COLO668 (cell line): ENCODE results near the gene ERBB4.
"Not testable (repeated sequence)": the region's sequence is repeated elsewhere in the genome, so short reads cannot be mapped to it uniquely, and the experiment has no call there.

Experiments used
- DNase-seq: peaks from one replicate; lab custom pipeline; 2025; ENCODE audit not compliant: unreplicated experiment; lab: John Stamatoyannopoulos, UW

The ERBB4 gene

DNA sequence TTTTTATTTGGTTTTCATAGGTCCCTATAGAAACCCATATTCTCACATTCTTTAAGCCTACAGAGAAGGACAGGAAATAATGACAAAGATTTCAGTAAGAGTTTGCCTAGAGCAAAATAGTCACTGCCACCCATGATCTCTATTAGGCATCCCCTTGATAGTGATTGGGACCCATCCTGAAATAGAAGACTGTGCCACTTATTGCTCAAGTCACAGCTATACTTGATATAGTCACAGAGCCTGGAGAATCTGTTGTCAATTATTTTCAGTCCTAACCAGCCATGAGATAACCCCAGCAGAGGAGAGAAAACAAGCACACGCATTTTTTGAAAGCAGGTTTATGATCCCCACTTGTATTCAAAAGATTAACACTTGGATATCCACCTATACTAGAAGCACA lies 8.2 kb downstream of the ERBB4 start:
- DNase-seq: no peak

DNA sequence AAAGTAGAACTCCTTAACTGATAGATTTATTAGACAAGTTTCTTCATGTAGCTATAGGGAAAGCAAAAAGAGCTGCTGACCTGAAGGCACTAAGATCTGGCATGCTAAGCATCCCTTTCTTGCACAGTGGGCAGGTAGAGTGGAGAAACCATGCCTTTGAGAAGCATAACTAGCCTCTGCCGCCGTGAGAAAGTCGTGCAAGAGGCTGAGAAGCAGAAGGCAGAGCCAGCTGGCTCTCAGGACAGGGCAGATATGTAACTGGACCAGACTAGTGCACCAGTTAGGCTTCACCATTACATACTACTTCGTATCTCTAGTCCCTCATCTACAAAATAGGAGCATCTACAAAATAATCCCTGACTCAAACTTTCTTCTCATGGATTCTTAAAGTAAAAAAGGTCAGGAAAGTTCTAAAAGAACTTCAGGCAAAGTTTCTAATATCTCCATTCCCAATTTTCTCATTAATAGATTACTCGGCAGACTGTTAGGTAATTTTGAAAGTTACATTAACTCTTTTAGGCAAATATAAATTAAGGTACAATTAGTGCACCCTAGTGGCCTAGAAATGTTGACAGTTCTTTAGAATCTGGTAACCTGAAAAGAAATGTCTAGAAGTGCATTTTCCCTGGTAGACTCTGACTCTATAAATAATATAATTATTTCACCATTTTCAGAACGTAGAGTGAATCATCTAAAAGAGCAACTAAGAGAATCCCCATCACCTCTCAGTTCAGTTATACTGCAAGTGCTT lies 10.3 kb downstream of the ERBB4 start:
- DNase-seq: no peak

DNA sequence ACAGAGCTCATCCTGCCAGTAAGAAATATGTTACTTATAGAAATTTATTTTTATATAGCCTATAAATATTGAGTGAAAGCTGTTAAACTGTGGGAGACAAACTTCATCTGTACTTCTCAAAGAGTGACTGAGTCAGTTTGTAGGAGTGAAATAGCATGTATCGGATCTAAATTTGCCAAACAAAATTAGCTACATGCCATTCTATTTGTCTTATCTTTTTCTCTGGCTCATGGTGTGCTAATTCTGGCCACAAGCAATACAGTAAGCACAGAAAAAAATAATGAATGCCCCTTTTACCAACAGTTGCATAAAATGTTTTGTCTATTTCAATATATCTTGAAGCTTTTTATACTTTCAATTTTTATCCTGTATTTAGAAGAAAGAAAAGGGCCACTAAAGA lies 12.5 kb downstream of the ERBB4 start:
- no peak for DNase-seq

DNA sequence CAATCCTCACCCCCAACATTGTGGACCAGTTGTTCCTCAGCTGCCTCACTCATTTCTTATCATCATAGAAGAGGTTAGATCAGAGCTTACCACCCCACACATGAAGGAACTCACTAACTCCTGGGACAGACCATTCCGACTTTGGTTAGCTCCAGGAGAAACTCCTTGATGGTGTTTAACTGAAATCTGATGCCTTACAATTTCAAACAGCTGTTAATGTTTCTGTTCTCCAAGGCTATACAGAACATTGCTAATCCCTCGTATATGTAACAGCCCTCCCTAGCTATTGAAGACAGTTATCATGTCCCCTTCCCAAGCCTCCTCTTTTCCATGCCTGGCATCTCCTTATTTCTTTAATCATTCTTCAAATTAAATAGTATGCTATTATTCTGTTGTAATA lies 14.8 kb downstream of the ERBB4 start:
- no peak for DNase-seq

DNA sequence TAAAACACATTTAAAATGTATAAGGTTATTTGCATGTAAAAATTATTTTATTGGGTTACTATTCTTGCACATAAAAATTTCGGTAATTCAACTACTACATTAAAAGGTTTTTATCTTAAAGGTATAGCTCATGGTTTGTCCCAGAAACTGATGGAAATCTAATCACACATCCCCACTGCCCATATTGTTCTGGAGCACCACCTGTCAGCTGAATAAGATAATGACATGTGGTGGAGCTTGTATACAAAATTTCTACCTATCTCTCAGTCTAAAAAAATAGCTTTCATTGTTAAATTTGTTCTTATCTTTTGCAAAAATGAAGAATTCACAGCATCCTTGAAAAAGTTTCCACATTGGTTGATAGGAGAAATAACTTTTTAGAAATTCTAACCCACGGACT lies 18.3 kb downstream of the ERBB4 start:
- DNase-seq: no peak

DNA sequence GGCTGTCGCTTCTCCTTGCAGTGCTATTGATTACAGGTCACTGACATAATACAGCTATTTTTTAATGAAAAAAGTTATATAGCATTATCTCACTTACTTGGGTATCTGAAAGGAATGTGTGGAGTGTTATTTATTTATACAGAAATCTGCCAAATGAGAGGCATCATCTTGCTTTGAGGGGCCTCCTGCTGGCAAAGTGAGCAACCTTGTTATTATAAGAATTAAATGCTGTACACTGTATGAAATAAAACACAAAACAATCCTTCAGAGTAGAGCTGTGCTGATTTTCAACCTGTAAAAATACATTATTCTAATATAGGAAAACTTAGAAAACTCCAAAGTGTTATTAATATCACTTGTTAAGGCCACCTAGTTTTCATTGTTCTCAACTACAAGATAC lies 20.9 kb downstream of the ERBB4 start:
- no peak for DNase-seq

DNA sequence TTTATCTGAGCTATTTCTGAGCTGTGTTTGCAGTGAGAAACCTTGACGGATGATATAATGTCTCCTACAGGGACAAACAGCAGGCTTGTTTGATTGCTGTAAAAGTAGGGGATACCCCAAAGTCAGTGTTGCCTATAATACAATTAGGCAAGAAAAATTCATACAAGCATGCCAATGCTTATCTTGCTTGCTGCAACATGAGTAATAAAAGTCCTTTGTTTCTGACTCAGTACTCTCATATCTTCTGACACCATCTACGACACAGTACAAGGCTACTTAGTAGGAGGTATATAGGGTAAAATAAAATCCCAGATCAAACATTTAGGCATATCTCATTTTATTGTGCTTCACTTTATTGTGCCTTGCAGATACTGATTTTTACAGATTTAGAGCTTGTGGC lies 33.0 kb downstream of the ERBB4 start:
- no peak for DNase-seq

DNA sequence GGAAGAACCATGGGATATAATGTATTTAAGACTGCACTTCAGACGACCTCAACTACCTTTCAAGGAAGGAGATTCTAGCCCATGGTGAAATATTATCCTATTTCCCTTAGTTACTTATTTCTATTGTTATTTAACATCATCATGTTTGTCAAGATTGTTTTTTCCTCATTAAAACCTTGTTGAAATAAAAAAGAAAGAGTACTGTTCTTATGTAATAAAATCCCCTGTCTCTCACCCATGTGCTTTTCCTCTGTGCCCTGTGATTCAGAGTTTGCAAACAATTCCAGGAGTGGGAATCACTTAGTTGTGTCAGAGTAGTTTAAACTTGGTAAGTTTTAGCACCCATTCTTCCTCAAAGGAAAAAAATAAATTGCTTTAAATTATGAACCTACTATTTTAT lies 43.6 kb downstream of the ERBB4 start:
- no peak for DNase-seq

DNA sequence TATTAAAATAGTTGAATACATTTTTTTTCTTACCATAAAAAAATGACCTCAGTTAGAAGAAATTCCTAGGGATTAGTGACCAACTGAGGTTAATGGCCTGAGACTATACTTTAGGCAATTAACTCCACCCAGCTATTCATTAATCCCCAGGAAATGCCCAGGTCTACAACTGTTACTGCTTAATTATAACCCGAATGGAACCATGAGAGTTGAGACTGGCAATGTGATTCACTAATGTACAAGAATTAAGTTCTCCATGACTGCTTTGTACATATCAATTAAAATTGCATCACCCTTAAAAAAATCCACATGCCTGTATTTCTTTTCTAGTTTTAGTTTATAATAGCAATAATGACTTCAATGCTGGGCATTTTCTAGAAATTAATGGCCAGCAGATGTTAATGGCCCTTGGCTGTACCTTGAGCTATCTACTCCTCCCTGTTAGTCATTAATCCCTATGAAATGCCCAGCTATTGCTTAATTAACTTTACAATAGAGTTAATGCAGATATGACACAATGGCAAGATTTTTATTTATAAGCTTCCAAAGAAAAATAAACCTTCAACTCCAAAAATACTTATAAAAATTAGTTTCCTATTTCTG lies 44.1 kb downstream of the ERBB4 start:
- DNase-seq: no peak

DNA sequence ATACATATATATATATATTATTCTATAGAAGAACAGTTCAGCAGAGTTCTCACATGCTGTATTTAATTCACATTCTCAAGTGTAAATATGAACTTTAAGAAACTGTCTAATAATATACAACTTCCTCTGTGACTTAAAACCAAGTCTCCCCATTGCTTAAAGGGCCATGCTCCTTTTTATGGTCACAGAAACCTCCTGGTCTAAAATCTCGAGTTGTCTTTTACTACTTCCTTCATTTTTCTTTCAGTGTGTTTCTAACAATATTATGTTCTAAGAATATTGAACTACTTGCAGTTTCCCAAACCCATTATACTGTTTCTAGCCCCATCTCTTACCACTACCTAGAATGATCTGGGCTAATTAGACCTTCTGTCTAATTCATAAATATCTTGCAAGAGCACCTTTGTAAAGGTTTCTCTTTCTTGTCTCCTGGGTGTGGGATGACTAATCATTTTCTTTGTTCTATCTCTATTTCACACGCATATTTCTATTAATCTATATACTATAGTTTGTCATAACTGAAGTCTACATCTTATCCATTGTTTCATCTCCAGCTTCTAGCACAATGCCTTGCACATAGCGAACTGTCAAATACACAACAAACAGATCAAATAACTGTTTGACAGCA lies 48.8 kb downstream of the ERBB4 start:
- no peak for DNase-seq

DNA sequence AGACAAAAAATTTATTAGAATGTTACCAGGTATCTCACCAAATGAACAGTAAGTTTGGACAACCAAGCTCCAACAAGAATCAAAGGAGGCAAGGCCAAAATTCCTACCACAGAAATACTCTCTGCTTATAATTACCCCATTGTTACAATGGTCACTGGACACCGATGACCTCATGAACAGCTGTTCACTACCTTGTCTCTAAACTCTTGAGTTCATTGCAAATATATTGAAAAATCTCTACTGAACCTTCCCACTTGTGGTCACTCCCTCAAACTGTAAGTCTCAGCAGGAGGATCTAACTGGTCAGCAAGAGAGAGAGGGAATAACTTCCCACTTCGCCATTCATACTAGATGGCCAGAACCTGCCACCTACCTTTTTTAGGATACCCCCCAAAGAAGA lies 50.0 kb downstream of the ERBB4 start:
- DNase-seq: no peak

DNA sequence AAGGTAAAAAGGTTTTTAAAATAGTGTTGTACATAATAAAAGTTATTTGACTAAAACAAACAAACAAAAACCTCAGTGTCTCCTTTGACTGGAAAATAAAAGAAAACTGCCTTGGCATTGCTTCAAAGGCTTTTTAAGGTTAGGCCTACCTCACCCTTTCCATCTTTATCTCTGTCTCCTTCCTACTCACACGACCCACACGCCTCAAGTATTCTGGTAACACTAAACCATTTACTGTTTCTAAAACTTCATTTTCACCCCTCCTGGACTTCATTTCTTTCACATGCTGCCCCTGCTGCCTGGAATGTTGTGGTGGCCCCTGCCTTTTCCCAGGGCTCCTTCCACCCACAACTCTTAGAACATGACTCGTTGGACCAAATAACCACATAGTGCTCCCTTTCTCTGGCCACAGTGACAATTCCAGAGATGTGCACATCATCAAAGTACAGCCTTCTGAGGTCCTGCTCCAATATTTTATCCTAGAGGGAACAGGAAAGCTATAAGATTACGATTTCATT lies 54.0 kb downstream of the ERBB4 start:
- no peak for DNase-seq

DNA sequence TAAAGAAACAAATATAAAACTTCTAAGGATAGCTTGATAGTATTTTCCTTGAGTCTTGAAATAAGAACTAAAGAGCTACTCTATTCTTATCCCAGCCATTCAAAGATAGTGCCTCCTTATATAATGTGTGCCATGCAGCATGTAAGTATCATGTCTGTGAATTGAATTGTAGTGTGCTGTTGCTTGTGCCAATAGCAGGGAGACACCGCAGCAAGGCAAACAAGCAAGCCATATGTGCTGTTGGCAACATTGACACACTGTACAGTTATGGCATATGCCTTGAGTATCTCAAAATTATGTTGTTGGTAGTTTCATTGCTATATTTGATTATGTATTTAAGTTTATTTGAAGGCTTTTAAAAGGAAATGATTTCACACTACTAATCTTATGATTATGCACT lies 58.2 kb downstream of the ERBB4 start:
- no peak for DNase-seq

DNA sequence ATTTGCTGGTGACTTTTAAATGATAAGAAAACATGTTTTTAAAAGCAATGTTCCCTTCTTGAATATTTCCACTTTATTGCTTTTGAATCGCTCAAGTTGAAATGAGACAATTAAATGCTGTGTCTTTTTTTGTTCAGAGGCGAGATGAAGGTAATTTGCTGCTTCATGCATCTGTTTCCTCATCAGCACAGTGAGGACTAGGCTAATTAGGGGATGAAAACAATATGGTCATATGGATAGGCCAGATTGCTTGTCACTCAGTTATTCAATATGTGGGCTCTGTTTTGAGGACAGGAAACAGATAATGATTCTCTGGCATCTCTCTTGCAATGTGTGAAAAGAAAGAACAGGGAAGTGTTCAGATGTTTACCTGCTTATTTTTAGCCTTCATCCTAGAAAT lies 61.0 kb downstream of the ERBB4 start:
- DNase-seq: no peak

DNA sequence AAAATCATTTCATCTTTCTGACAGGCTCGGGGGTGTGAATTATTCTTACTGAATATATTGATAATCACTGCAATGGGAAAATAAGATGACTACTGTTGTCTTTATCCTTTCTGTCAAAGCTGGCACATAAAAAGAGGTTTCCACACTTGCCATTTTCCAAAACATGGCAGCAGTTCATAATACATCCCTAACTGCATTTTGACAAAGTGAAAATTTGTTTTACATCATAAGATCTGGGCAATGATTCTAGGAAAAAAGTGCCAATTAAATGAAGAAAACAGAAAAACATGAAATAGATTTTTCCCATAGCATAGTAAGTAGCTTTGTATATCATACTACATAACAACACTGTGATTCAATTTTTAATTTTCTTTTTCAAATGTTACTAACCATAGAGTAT lies 65.4 kb downstream of the ERBB4 start:
- no peak for DNase-seq

DNA sequence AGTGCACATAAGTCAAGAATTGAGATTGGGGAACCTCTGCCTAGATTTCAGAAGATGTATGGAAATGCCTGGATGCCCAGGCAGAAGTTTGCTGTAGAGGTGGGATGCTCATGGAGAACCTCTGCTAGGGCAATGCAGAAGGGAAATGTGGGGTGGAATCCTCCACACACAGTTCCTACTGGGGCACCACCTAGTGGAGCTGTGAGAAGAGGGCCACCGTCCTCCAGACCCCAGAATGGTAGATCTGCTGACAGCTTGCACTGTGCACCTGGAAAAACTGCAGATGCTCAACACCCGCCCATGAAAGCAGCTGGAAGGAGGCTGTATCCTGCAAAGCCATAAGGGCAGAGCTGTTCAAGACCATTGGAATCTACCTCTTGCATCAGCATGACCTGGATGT lies 71.1 kb downstream of the ERBB4 start:
- not testable (repeated sequence) for DNase-seq

DNA sequence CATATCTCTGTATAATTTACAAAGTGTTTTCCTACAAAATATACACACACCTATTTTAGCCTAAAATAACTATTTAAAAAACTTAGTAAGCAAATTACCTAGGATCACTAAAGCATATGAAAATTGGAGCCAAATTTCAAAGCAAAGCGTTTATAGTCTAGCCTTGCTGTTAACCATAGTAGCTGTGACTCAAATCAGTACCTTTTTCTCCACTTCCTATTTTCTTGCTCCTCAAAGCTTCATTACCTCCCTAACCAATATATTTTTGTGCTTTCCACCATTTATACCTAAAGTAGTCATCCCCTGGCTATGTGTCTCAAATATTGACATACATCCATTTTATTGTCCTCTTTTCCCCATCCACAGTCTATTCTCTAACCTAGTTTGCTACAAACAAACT lies 73.1 kb downstream of the ERBB4 start:
- no peak for DNase-seq

DNA sequence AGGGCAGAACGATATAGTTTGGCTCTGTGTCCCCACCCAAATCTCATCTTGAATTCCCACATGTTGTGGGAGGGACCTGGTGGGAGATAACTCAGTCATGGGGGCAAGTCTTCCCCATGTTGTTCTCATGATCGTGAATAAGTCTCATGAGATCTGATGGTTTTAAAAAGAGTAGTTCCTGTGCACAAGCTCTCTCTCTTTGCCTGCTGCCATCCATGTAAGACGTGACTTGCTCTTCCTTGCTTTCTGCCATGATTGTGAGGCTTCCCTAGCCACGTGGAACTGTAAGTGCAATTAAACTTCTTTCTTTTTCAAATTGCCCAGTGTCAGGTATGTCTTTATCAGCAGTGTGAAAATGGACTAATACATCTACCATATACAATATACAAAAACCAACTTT lies 76.9 kb downstream of the ERBB4 start:
- DNase-seq: not testable (repeated sequence)

DNA sequence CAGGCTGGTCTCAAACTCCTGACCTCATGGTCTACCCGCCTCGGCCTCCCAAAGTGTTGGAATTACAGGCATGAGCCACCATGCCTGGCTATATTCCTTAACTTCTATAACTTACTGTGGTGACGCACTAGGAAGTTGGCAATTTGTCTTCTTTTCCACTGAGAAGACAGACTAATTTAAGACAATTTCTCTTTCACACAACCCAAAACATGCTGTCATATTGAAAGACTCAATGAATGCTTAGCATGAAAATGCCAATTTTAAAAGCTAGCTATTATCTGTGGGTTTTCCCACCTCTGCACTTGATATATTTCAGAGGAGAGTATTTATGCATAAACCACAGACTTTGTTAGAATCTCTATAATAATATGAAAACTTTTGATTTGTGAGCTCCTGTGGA lies 84.5 kb downstream of the ERBB4 start:
- DNase-seq: no peak

DNA sequence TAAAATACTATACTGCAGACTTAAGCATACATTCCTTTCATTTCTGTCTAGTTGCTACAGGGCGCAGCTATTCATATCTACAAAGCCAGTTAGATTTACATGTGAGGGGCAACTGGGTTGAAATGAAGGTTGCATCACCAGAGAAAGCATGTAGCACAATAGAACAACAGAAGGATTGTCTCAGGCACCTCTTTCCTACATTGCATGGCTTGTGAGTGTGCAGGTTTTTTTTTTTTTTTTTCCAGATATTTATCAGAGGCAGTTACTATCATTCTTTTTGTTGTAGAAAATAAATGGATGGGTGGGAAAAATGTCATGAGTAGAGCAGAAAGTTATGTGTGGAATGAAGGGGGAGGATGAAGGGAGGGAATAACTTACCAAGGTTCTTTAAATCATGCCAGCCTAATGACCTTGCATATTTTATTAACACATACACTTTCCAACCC lies 86.8 kb downstream of the ERBB4 start:
- DNase-seq: no peak

DNA sequence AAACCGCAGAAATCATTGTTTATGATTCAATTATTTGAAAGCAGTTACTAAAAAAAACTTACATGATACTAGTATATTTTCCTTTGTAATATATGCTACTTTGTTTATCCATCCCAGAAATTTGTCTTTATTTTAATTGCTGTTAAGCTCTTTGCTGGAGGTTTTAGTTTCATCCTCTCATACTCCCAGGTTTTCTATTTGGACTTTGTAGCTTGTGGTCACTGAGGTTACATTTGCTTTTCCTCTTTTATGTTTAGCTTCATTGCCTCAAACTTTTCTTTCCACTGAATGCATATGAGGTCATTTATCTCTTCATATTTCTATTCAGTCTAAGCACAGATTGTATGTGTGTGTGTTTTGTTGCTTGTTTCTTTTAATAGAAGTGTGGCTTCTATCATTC lies 89.9 kb downstream of the ERBB4 start:
- DNase-seq: no peak

DNA sequence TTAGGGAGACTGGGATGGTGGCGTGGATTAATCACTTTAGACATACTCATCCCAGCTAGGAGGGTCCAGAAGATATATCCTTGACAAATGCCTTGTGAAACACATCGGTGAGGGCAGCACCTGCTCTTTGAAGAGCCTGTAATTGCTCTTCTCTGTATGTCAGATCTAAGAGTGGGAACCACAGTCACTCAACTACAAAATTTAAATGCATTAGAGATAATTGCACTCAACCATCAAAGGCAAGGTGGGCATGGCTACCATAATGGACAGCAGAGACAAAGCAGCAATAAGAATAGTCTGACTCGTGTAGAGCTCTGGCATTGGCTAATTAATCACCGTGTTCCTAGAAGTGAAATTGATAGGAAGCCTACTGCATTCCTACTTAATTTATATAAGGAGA lies 96.8 kb downstream of the ERBB4 start:
- DNase-seq: no peak
